ENCODE measurements around the gene FDXR. TPM values are rescaled to one million over a fixed set of nuclear protein-coding genes. Genes with fewer than 3 reads are reported as not detected.

The FDXR gene
- total and polyA plus RNA-seq, 2 donors (not counting 1 experiment from before 2014, with no cell fraction given), result 4.6 to 7.0 TPM

DNA sequence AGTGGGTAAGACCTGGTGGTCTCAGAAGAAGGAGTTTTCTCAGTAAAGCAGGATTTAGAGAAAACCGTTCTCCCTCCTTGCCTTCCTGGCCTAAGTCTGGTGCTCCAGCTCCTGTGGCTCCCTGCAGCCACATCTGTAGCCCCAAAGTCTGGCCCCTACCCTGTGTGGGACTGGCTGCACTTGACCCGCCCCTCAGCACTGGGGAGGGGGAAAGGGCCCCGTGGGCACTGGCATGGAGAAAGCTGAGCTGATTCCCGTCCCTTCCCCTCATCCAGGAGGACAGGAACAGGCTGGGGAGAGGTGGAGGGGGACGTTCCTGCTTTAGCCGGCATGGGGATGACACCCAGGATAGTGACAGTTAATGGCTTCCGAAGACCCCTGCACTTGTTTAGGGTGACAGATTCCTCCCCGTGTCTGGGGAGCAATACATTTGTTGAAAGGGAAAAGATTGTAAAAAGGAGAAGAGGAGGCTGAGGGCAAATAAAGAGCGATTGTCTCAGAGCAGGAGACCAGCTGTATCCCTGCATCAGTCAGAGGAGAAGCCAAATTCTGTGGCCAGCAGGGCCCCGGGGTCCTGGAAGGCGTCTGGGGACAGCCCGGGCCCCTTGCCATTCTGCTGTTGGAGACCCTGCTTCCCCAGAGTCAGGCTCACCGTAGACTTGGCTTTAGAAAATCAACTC, 51.0 kb downstream of the FDXR start:
- Histone ChIP-seq H3K4me2 (replicated peaks; ENCODE audit: low read depth, low read length, poor library complexity, severe bottlenecking) (no peak overlapping the region), H3K79me2 (ENCODE audit: control insufficient read depth, insufficient read depth, low read length) (no peaks in the 10 kb centered on the region), H4K20me1 (ENCODE audit: control insufficient read depth, insufficient read depth, low read length, poor library complexity, severe bottlenecking) (no peaks in the 10 kb centered on the region), H3K27me3 (replicated peaks in 1 of 4; ENCODE audit: control extremely low read depth in 1 of 4, control insufficient read depth in 3 of 4, insufficient read depth in 4 of 4, low read length in 3 of 4) (no peaks in the 10 kb centered on the region), H2AFZ (ENCODE audit: insufficient read depth, low read depth, low read length, poor library complexity, severe bottlenecking) (no peak overlapping the region), H3K4me3 (ENCODE audit: control extremely low read depth in 1 of 5, extremely low read depth in 1 of 5, insufficient read depth in 1 of 5, low read depth in 2 of 5, low read length in 4 of 5) (no peak overlapping the region), H3K9ac (ENCODE audit: low read length) (no peak overlapping the region), H3K4me1 (ENCODE audit: control insufficient read depth in 2 of 2, insufficient read depth in 2 of 2, low read length in 2 of 2) (no peaks in the 10 kb centered on the region), H3K9me3 (ENCODE audit: control extremely low read depth in 1 of 3, control insufficient read depth in 2 of 3, insufficient read depth in 1 of 3, low read length in 2 of 3) (no peaks in the 10 kb centered on the region), H3K36me3 (replicated peaks in 1 of 2; ENCODE audit: control extremely low read depth in 1 of 2, control insufficient read depth in 1 of 2, extremely low read depth in 1 of 2, insufficient read depth in 2 of 2, low read length in 1 of 2) (peaks cover 0 to 8% of the 10 kb centered on the region in 2 experiments), H3K27ac (ENCODE audit: low read length in 2 of 2) (no peak overlapping the region)
- intact Hi-C loops (cut with micrococcal nuclease), result no loop called here
- POLR2A ChIA-PET, result no interaction called here
- Mint-ChIP-seq H3K4me1 (no peaks in the 10 kb centered on the region), H3K4me3 (no peak overlapping the region), H3K27ac (no peak overlapping the region), H3K27me3 (no peaks in the 10 kb centered on the region), H3K9me3 (ENCODE audit: insufficient read depth) (no peaks in the 10 kb centered on the region)
- ATAC-seq (ENCODE audit: low read depth) (no peak), DNase-seq (no peak)
- WGBS (ENCODE audit: insufficient coverage), result 97% methylated on average over 10 of the region's 13 CpGs
- CTCF ChIA-PET, result no interaction called here
- TF ChIP-seq EZH2 (IDR thresholded peaks at IDR 0.05; ENCODE audit: borderline replicate concordance, insufficient read depth, low read depth, low read length, poor library complexity, severe bottlenecking), result no peak
- TF ChIP-seq, protein P1, sequence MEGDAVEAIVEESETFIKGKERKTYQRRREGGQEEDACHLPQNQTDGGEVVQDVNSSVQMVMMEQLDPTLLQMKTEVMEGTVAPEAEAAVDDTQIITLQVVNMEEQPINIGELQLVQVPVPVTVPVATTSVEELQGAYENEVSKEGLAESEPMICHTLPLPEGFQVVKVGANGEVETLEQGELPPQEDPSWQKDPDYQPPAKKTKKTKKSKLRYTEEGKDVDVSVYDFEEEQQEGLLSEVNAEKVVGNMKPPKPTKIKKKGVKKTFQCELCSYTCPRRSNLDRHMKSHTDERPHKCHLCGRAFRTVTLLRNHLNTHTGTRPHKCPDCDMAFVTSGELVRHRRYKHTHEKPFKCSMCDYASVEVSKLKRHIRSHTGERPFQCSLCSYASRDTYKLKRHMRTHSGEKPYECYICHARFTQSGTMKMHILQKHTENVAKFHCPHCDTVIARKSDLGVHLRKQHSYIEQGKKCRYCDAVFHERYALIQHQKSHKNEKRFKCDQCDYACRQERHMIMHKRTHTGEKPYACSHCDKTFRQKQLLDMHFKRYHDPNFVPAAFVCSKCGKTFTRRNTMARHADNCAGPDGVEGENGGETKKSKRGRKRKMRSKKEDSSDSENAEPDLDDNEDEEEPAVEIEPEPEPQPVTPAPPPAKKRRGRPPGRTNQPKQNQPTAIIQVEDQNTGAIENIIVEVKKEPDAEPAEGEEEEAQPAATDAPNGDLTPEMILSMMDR (IDR thresholded peaks at IDR 0.05), result no peak

DNA sequence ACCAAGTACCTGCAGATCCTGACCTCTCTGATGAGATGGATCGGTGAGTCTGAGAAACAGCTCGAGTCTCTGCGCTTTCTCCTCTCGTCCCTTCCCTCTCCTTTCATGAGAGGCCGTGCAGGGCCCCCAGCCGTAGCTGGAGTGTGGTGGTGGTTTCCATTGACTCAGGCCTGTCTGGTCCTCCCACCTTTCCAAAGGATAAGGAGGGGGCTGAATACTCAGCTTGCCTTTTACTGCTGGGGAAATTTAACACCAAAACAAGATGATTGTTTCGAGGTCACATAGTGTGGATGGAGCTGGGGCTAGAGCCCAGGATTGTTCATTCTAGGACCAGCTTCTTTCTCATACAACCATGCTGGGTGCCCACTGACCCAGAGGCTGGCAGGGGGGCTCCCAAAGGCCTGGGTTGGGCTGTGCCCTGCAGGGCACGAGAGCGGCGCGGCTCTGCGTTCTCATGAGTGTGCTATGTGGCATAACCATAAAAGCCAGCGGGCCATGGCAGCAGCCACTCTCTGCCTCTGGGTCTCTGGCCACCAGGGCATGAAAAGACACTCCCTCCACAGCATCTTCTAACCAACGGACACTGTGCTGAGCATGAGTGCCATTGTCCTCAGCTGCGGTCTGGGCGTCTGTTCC, 52.9 kb downstream of the FDXR start:
- H3K9ac ChIP-seq (ENCODE audit: low read length), result no peak overlapping the region
- no peaks in the 10 kb centered on the region for H3K4me1 ChIP-seq (ENCODE audit: control insufficient read depth in 2 of 2, insufficient read depth in 2 of 2, low read length in 2 of 2)
- H3K4me3 ChIP-seq (ENCODE audit: control extremely low read depth in 1 of 5, extremely low read depth in 1 of 5, insufficient read depth in 1 of 5, low read depth in 2 of 5, low read length in 4 of 5), result no peak overlapping the region
- no peaks in the 10 kb centered on the region for H4K20me1 ChIP-seq (ENCODE audit: control insufficient read depth, insufficient read depth, low read length, poor library complexity, severe bottlenecking)
- Mint-ChIP-seq H3K27ac (no peak overlapping the region), H3K4me1 (peaks cover 1% of the 10 kb centered on the region), H3K27me3 (no peaks in the 10 kb centered on the region), H3K9me3 (ENCODE audit: insufficient read depth) (no peaks in the 10 kb centered on the region), H3K4me3 (no peak overlapping the region)
- H3K4me2 ChIP-seq (replicated peaks; ENCODE audit: low read depth, low read length, poor library complexity, severe bottlenecking), result no peak overlapping the region
- TF ChIP-seq EZH2 (IDR thresholded peaks at IDR 0.05; ENCODE audit: borderline replicate concordance, insufficient read depth, low read depth, low read length, poor library complexity, severe bottlenecking), result no peak
- TF ChIP-seq, protein P1 (IDR thresholded peaks at IDR 0.05), result no peak
- intact Hi-C loops (cut with micrococcal nuclease), result no loop called here
- peaks cover 0 to 8% of the 10 kb centered on the region in 2 experiments for H3K36me3 ChIP-seq (replicated peaks in 1 of 2; ENCODE audit: control extremely low read depth in 1 of 2, control insufficient read depth in 1 of 2, extremely low read depth in 1 of 2, insufficient read depth in 2 of 2, low read length in 1 of 2)
- H3K27ac ChIP-seq (ENCODE audit: low read length in 2 of 2), result no peak overlapping the region
- no peak overlapping the region for H2AFZ ChIP-seq (ENCODE audit: insufficient read depth, low read depth, low read length, poor library complexity, severe bottlenecking)
- no peaks in the 10 kb centered on the region for H3K9me3 ChIP-seq (ENCODE audit: control extremely low read depth in 1 of 3, control insufficient read depth in 2 of 3, insufficient read depth in 1 of 3, low read length in 2 of 3)
- ChIA-PET CTCF (no interaction called here), POLR2A (interaction anchor here (0.6 kb wide), 1 partner anchor 914 kb away, joined by 6 read pairs; no protein-coding TSS in a partner anchor)
- no peaks in the 10 kb centered on the region for H3K27me3 ChIP-seq (replicated peaks in 1 of 4; ENCODE audit: control extremely low read depth in 1 of 4, control insufficient read depth in 3 of 4, insufficient read depth in 4 of 4, low read length in 3 of 4)
- WGBS (ENCODE audit: insufficient coverage), result 99% methylated on average over 8 of the region's 16 CpGs
- H3K79me2 ChIP-seq (ENCODE audit: control insufficient read depth, insufficient read depth, low read length), result no peaks in the 10 kb centered on the region
- no peak for ATAC-seq (ENCODE audit: low read depth)
- no peak for DNase-seq
